ENCODE data around the gene IFNW1.
A peak's percentile ranks its signal among the peaks of the same experiment; 100 is the strongest.

IFNW1 gene

DNA sequence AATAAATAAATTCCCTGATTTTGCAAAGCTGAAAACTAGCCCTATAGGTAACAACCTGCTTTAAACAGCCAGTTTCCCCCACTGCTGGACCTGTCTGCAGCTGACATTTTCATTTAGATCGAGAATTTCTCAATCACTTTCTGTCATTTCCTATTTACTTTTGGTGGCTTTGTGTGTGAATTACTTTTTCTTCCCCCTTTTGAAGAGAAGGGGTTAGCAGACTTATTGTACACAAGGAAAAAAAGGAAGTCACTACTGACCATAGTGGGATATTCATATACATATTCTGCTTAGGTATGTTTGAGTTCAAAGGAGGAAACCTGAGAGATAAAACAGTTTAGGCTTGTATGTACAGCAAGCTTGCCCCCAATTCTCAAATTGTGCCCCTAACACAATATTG lies 36.8 kb downstream of the IFNW1 start:
- Histone ChIP-seq H3K79me2 (ENCODE audit: control insufficient read depth, low read length) (no peaks in the 10 kb centered on the region), H3K4me3 (ENCODE audit: low read length) (no peak overlapping the region), H3K27me3 (ENCODE audit: control insufficient read depth, low read length) (no peaks in the 10 kb centered on the region), H3K36me3 (ENCODE audit: control insufficient read depth, low read length) (no peaks in the 10 kb centered on the region), H3F3A (ENCODE audit: control insufficient read depth, insufficient read depth) (peaks cover 2% of the 10 kb centered on the region; the same call in 1 of the 2 replicates), H3K9me2 (replicated peaks; ENCODE audit: control insufficient read depth, low read length) (no peaks in the 10 kb centered on the region), H3K27ac (ENCODE audit: low read depth, low read length) (no peak overlapping the region), H3K4me1 (ENCODE audit: control insufficient read depth, low read length) (peaks cover 23% of the 10 kb centered on the region), H3K4me2 (ENCODE audit: low read length) (peak overlapping the region; percentile 0; the same call in 1 of the 2 replicates), H3K9me3 (ENCODE audit: control insufficient read depth, insufficient read depth, low read length) (no peaks in the 10 kb centered on the region), H4K20me1 (ENCODE audit: control insufficient read depth, insufficient read depth, low read depth, low read length) (no peaks in the 10 kb centered on the region)
- TF ChIP-seq, protein P1, sequence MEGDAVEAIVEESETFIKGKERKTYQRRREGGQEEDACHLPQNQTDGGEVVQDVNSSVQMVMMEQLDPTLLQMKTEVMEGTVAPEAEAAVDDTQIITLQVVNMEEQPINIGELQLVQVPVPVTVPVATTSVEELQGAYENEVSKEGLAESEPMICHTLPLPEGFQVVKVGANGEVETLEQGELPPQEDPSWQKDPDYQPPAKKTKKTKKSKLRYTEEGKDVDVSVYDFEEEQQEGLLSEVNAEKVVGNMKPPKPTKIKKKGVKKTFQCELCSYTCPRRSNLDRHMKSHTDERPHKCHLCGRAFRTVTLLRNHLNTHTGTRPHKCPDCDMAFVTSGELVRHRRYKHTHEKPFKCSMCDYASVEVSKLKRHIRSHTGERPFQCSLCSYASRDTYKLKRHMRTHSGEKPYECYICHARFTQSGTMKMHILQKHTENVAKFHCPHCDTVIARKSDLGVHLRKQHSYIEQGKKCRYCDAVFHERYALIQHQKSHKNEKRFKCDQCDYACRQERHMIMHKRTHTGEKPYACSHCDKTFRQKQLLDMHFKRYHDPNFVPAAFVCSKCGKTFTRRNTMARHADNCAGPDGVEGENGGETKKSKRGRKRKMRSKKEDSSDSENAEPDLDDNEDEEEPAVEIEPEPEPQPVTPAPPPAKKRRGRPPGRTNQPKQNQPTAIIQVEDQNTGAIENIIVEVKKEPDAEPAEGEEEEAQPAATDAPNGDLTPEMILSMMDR (IDR thresholded peaks at IDR 0.05; ENCODE audit: low read depth, low read length, poor library complexity, severe bottlenecking) = no peak
- no peak for TF ChIP-seq EZH2phosphoT487 (IDR thresholded peaks at IDR 0.05; ENCODE audit: borderline replicate concordance, low read length)

DNA sequence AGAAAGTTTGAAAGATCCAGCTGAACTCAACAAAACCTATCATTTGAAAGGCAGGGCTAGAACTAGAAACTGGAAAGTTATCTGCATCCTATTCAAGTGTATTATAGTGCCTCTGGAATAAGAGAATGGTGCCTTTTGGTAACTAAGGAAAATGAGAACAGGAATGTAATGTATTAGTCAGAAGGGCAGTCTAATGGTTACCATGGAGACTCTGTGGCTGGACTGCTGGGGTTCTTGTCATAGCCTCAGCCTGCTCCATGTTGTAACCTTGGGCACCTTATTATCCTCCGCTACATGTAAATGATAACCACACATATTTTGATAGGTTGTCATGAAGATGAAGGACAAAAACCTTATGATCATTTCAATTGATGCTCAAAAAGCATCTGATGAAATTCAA lies 39.3 kb downstream of the IFNW1 start:
- no peak overlapping the region for H3K27ac ChIP-seq (ENCODE audit: low read depth, low read length)
- no peak for TF ChIP-seq EZH2phosphoT487 (IDR thresholded peaks at IDR 0.05; ENCODE audit: borderline replicate concordance, low read length)
- TF ChIP-seq, protein P1 (IDR thresholded peaks at IDR 0.05; ENCODE audit: low read depth, low read length, poor library complexity, severe bottlenecking) = no peak
- no peaks in the 10 kb centered on the region for H3K79me2 ChIP-seq (ENCODE audit: control insufficient read depth, low read length)
- H3K4me1 ChIP-seq (ENCODE audit: control insufficient read depth, low read length) = peaks cover 37% of the 10 kb centered on the region
- H3K4me3 ChIP-seq (ENCODE audit: low read length) = no peak overlapping the region
- peaks cover 18% of the 10 kb centered on the region for H3F3A ChIP-seq (ENCODE audit: control insufficient read depth, insufficient read depth)
- H3K9me3 ChIP-seq (ENCODE audit: control insufficient read depth, insufficient read depth, low read length) = peaks cover 3% of the 10 kb centered on the region; the same call in 1 of the 2 replicates
- no peaks in the 10 kb centered on the region for H4K20me1 ChIP-seq (ENCODE audit: control insufficient read depth, insufficient read depth, low read depth, low read length)
- no peak overlapping the region for H3K4me2 ChIP-seq (ENCODE audit: low read length)
- no peaks in the 10 kb centered on the region for H3K9me2 ChIP-seq (replicated peaks; ENCODE audit: control insufficient read depth, low read length)
- H3K27me3 ChIP-seq (ENCODE audit: control insufficient read depth, low read length) = no peaks in the 10 kb centered on the region
- H3K36me3 ChIP-seq (ENCODE audit: control insufficient read depth, low read length) = no peaks in the 10 kb centered on the region

GRCh38 chr9:21097817-21098216 lies 43.8 kb downstream of the IFNW1 start:
- Histone ChIP-seq H3K9me3 (ENCODE audit: control insufficient read depth, insufficient read depth, low read length) (peaks cover 13% of the 10 kb centered on the region; the same call in 1 of the 2 replicates), H4K20me1 (ENCODE audit: control insufficient read depth, insufficient read depth, low read depth, low read length) (no peaks in the 10 kb centered on the region), H3K36me3 (ENCODE audit: control insufficient read depth, low read length) (no peaks in the 10 kb centered on the region), H3K27ac (ENCODE audit: low read depth, low read length) (peak overlapping the region; percentile 47), H3K4me1 (ENCODE audit: control insufficient read depth, low read length) (peaks cover 42% of the 10 kb centered on the region), H3K79me2 (ENCODE audit: control insufficient read depth, low read length) (no peaks in the 10 kb centered on the region), H3K4me2 (ENCODE audit: low read length) (peak overlapping the region; percentile 48), H3F3A (ENCODE audit: control insufficient read depth, insufficient read depth) (peaks cover 18% of the 10 kb centered on the region), H3K27me3 (ENCODE audit: control insufficient read depth, low read length) (no peaks in the 10 kb centered on the region), H3K9me2 (replicated peaks; ENCODE audit: control insufficient read depth, low read length) (no peaks in the 10 kb centered on the region), H3K4me3 (ENCODE audit: low read length) (peak overlapping the region; percentile 33)
- no peak for TF ChIP-seq EZH2phosphoT487 (IDR thresholded peaks at IDR 0.05; ENCODE audit: borderline replicate concordance, low read length)
- TF ChIP-seq, protein P1 (IDR thresholded peaks at IDR 0.05; ENCODE audit: low read depth, low read length, poor library complexity, severe bottlenecking) = no peak
